Measurements from ENCODE around the gene CD164L2.

CD164L2 gene

DNA sequence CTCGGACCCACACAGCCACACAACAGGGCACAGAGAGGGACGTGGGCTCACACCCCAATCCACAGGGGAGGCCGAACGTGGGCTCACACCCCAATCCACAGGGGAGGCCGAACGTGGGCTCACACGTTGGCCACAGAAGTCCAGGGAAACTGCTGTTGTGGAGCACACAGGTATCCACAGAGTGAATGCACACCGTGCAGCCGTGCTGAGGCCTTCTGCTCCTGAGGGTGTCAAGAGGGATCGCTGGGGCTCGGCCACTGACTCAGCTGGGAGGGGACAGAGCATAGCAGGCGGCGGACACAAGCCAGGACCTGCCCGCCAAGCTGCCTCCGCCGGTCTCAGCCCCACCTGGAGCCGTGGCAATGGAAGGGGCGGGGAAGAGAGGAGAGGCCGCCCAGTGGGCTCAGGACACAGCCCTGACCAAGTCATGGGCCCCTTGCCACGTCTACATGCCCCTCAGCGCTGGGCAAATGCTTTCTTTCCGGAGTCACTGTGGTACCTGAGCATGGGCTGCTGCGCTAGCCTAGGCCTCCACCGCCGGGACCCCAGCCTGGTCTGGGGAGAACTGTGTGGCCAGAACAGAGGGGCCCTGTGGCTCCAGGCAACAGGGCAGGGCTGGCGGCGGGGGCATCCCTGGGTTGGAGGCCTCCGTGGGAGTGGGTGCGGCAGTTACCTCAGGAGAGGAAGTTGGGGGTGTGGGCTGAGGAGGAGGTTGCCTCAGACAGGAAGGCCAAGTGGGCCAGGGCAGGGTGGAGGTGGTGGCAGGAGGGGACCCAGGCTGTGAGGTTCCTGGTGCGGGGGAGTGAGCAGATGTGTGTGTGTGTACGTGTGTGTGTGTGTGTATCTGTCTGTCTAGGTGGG is 40.1 kb downstream of the CD164L2 start:
- DNase-seq (ENCODE audit: insufficient read length, low spot score) (no peak), FAIRE-seq (no peak)
- TF ChIP-seq, protein P1, sequence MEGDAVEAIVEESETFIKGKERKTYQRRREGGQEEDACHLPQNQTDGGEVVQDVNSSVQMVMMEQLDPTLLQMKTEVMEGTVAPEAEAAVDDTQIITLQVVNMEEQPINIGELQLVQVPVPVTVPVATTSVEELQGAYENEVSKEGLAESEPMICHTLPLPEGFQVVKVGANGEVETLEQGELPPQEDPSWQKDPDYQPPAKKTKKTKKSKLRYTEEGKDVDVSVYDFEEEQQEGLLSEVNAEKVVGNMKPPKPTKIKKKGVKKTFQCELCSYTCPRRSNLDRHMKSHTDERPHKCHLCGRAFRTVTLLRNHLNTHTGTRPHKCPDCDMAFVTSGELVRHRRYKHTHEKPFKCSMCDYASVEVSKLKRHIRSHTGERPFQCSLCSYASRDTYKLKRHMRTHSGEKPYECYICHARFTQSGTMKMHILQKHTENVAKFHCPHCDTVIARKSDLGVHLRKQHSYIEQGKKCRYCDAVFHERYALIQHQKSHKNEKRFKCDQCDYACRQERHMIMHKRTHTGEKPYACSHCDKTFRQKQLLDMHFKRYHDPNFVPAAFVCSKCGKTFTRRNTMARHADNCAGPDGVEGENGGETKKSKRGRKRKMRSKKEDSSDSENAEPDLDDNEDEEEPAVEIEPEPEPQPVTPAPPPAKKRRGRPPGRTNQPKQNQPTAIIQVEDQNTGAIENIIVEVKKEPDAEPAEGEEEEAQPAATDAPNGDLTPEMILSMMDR (IDR thresholded peaks at IDR 0.05; ENCODE audit: insufficient read depth, missing control alignments), result no peak

DNA sequence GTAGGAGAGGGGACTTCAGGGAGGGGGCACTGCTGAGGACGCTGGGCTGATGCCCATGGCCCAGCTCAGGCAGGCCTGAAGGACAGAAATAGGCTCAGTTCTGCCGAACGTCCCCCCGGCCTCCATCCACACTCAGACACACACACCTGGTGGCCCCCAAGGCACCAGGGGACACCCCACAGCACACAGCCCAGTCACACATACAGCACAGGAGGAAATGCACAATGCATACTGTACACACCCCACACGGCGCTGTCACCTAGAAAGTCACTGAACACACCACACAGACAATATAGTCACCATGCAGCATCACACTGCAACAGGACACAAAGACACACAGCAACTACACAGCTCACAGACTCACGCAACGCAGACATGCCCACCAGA is 40.7 kb downstream of the CD164L2 start:
- TF ChIP-seq, protein P1 (IDR thresholded peaks at IDR 0.05; ENCODE audit: insufficient read depth, missing control alignments), result no peak

DNA sequence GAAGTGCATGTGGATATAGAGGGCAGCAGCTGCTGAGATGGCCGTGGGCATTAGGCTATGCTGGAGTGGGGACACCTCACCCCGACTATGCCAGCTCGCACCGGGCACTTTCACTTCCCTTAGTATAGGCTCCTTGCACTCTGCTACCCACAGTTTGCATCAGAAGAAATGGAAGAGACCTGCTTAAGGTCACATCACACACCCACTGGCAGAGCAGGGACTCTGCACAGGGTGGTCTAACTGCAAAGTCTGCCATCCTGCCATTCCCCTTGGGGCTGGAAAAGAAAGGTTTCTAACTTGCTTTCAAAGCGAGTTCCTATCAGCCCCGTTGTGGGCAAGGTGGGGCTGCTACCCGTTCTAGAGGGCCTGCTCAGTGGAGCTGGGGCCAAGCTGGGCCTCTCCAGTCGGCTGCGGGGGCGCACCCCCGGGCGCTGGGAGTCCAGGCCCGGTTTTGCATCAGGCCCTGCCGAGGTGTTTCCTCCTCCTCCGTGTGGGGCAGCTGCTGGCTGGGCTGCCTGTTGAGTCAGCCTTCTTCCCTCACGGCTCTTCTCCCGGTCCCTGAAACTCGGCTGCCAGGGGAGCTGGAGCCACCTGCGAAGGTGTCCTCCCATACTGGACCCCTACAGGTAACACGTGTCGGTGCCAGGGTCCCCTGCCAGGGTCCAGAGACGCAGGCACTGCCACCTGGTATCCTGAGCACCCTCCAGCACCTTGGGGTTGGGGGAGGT is 41.4 kb downstream of the CD164L2 start, which contains the start of gene SYTL1:
TSS of gene SYTL1 (plus strand) at position 498 of the 728 bp plus-strand sequence. CDS start 3,313 bp downstream, outside the sequence.
- TF ChIP-seq, protein P1 (IDR thresholded peaks at IDR 0.05; ENCODE audit: insufficient read depth, missing control alignments), result no peak
- DNase-seq (ENCODE audit: insufficient read length, low spot score) (no peak), FAIRE-seq (no peak)

More for the DNA sequence above, 40.7 kb downstream of the CD164L2 start:
- DNase-seq (ENCODE audit: insufficient read length, low spot score) (no peak), FAIRE-seq (no peak)

DNA sequence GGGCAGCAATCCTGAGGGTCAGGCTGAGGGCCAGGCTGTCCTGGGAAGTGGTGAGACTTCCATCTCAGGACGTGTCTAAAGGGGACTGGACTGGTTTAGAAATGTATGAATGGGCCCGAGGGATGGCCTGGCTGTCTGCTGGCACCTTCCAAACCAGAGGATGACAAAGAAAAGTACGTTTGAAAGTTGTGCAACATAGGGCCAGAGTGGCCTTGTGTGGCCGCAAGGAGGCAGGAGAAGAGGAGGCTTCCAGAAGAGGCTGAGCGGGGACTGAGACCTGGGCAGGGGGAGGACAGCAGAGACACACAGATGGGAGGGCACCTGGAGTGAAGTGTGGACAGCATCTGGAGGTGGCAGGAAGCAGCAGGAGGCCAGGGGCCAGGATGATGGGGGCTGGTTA is 43.9 kb downstream of the CD164L2 start:
- no peak for DNase-seq (ENCODE audit: insufficient read length, low spot score)
- FAIRE-seq, result no peak
- TF ChIP-seq, protein P1 (IDR thresholded peaks at IDR 0.05; ENCODE audit: insufficient read depth, missing control alignments), result no peak

DNA sequence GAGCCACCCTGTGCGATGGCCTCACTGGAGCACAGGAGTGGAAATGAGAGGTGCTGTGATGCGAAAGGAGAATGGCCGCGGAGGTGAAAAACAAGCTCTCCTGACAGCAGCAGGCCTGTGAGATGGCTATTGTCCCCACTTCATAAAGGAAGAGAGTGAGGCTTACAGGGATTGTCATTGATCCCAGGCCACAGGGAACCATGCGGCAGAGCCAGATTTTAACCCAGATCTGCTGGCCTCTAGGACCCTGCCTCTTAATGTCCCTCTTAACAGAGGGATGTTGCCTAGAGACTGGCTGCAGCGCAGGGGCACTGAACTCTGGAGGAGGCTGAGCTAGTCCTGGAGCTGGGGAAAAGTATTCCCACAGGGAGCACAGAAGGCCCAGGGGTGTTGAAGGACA is 44.4 kb downstream of the CD164L2 start:
- FAIRE-seq (no peak), DNase-seq (ENCODE audit: insufficient read length, low spot score) (no peak)
- TF ChIP-seq, protein P1 (IDR thresholded peaks at IDR 0.05; ENCODE audit: insufficient read depth, missing control alignments), result no peak

DNA sequence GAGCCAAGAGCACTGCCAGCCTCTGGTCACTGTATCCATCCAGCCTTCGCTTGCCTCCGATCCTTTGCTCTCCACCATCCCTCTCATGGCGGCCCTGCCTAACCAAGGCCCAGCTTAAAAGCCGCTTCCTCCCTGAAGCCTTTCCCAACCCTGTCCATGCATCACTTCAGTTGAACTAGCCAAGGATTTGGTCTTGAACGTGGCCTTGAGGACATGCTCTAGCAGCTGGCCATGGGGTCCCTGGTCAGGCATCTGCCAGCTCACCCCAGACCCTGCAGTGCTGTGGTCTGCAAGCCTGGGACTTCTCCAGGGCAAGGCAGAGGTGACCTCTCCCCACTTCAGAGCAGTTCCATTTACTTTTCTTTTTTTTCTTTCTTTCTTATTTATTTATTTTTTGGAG is 46.4 kb downstream of the CD164L2 start:
- TF ChIP-seq, protein P1 (IDR thresholded peaks at IDR 0.05; ENCODE audit: insufficient read depth, missing control alignments), result no peak
- FAIRE-seq, result no peak
- DNase-seq (ENCODE audit: insufficient read length, low spot score), result no peak

Data from D721Med (cell line).